ENCODE results near the gene TMEM253.

The TMEM253 gene

DNA sequence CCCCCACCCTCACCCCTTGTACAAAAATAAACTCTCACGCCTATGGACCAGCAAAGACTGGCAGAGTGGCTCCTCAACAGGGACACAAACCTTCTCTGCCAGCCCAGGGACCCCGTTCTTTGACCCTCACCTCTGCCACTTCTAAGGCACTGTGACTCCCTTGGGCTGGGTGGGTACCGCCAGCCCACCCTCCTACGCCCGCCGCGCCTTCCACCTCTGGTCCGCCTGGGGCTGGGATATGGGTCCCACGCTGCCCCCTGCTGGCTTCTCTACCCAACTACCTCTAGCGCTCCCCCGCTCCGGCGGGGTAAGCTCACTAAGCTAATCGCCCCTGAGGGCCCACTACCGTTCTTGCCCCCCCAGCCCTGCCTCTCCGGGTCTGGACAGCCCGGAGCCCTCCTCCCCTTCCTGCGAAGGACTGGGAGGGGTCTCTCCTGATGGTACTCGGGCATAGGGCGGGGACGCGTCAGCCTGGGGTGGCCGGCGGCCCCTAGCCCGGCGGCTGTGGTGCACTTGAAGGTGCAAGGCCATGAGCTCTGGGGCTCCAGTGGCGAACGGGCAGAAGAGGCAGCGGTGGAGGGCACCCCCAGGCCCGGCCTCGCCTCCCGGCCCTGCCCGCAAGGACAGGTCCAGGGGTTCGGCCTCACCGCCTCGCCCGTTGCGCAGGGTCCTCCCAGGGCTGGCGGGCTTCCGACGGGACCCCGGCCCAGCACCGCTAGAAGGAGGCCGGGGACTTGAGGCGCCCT lies 10.5 kb upstream of the TMEM253 start:
- no peak overlapping the region for H3K4me3 ChIP-seq (ENCODE audit: low read length)
- DNase-seq (ENCODE audit: low read depth): no peak
- TF ChIP-seq, protein P1, sequence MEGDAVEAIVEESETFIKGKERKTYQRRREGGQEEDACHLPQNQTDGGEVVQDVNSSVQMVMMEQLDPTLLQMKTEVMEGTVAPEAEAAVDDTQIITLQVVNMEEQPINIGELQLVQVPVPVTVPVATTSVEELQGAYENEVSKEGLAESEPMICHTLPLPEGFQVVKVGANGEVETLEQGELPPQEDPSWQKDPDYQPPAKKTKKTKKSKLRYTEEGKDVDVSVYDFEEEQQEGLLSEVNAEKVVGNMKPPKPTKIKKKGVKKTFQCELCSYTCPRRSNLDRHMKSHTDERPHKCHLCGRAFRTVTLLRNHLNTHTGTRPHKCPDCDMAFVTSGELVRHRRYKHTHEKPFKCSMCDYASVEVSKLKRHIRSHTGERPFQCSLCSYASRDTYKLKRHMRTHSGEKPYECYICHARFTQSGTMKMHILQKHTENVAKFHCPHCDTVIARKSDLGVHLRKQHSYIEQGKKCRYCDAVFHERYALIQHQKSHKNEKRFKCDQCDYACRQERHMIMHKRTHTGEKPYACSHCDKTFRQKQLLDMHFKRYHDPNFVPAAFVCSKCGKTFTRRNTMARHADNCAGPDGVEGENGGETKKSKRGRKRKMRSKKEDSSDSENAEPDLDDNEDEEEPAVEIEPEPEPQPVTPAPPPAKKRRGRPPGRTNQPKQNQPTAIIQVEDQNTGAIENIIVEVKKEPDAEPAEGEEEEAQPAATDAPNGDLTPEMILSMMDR (IDR thresholded peaks at IDR 0.05; ENCODE audit: insufficient read depth, low read depth, low read length, missing control alignments): peak; percentile 42

DNA sequence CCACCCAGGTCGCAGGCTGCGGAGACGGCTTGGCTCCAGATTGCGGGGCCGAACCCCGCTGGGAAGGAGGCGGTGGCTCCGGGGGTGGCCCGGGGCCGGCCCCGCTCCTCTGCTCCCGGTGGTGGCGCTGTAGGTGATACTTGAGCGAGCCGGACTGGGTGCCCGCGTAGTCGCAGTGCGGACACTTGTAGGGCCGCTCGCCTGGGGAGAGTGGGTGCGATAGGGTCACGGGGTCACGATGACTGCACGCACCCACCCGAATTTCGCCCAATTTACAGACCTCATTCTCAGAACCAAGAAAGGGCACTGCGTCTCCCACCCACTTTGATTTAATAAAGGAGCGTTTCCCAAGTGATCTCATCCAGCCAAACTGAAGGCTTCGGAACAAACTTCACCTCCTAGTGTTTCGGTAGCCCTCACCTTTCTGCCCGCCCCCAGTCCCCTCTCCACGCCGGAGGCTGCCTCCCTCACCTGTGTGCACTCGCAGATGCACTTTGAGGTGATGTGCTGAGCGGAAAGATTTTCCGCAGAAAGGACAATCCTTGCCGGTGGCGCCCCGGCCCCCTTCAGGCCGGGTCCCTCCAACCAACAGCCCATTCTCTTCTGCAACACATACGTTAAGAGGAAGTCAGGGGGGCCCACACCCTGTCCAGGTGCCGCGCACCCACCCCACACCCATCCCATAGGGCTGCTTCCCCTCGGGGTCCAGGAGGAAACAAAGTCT lies 9.8 kb upstream of the TMEM253 start:
- no peak for DNase-seq (ENCODE audit: low read depth)
- TF ChIP-seq, protein P1 (IDR thresholded peaks at IDR 0.05; ENCODE audit: insufficient read depth, low read depth, low read length, missing control alignments): no peak
- H3K4me3 ChIP-seq (ENCODE audit: low read length): no peak overlapping the region

DNA sequence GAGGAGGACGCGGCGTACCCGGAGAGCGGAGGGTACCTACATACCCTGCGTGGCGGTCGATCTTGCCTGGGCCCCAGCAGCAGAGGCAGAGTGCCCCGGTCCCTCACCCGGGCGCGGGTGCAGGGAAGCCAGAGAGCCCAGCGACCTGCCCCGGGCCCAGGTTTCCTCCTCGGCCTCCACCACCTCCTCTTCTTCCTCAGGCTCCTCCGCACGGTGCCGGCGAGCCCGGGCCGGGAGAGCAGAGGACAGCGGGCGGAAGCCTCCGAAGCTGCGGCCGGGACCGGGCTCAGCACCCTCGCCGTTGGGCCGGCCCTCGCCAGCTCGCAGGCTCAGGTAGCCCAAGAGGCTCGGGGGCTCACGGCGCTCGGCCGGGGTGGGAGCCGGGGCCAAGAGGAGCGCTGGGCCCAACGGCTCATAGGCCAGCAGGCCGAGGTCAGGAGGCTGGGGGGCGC lies 9.0 kb upstream of the TMEM253 start:
- H3K4me3 ChIP-seq (ENCODE audit: low read length): no peak overlapping the region
- TF ChIP-seq, protein P1 (IDR thresholded peaks at IDR 0.05; ENCODE audit: insufficient read depth, low read depth, low read length, missing control alignments): no peak
- no peak for DNase-seq (ENCODE audit: low read depth)

DNA sequence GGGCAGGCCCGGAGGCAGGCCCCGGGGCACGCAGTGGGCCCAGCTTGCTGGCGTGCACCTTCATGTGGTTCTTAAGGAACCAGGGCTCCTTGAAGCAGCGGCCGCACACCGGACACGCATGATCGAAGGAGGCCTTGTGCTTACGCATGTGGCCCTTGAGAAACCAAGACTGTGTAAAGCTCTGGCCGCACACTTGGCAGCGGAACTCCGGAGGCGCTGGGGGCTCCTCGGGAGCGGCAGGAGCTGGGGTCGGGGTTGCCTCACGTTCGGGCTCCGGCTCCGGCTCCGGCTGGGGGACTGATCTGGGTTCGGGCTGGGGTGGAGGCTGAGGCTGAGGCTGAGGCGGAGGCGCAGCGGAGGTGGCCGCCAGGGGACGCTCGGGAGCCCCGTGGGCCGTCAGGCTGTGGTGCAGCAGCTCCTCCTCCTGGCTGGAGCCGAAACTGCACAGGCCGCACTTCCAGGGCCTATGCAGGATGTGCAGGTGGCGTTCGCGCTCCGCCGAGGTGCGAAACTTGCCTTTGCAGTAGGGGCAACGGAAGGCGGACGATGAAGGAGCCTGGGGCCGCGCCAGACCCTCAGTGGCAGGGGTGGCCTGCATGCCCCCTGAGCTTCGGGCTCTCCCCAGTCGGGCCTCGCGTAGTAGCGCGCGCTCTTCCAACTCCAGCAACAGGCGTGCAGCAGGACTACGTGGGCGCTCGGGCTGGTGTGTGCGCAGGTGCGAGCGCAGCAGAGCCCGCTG lies 8.4 kb upstream of the TMEM253 start:
- peak; percentile 78 for DNase-seq (ENCODE audit: low read depth)
- H3K4me3 ChIP-seq (ENCODE audit: low read length): no peak overlapping the region
- TF ChIP-seq, protein P1 (IDR thresholded peaks at IDR 0.05; ENCODE audit: insufficient read depth, low read depth, low read length, missing control alignments): peak; percentile 98

DNA sequence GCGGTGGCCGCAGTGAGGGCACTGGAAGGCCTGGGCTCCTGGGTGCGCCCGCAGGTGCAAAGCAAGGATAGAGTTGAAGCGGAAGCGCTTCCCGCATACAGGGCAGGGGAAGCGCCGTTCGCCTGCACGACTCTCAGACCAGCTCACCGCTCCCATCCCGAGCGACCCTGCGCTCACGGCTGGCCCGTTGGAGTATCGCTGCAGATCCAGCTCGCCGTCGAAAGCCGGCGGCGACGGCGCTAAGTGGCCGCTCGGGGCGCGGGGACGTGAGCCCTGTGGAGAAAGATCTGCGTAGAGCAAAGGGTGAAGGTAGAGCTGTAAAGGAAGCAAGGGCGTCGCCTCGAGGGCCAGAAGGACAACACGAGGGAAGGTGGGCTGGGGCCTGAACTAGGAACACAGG lies 7.8 kb upstream of the TMEM253 start:
- DNase-seq (ENCODE audit: low read depth): no peak
- H3K4me3 ChIP-seq (ENCODE audit: low read length): no peak overlapping the region
- TF ChIP-seq, protein P1 (IDR thresholded peaks at IDR 0.05; ENCODE audit: insufficient read depth, low read depth, low read length, missing control alignments): no peak

DNA sequence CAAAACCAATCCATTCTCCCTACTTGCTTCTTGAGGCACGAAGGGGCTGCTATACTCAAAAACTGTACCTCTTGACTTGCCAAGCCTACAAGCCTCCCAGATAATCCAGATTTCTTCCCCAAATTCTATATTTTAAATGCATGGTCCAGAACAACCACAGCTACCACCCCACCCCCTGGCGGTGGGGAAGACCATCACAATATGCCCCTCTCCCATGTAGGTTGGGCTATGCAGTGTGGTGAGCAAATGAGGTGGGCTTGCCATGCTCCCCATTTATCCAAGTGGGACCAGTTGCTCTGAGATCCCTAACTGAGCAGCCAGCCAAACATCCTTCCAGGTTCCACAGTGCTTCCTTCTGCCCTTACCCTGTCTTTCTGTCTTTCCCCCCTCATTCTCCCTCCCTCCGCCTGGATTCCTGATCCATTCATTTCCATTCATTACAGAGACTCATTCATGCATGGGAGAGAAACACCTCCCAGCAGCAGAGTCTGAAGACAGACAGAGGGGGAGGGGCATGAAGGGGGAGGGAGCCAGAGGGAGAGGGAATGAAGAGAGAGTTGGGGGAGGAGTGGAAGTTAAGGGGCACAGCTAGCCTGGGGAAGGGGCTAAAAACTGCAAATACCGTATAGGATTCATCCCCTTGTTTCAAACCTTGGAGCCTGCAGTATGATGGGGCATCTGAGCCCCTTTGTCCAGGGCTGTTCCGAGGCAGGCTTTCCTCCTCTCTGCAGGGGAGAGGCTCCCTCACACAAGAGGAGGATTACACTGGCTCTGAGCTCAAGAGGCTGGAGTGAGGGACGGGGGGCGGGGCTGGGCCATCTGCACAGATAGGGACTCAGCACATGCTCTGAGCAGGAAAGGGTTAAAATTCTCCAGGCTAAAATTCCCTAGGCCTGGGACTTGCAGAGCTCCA lies 6.8 kb upstream of the TMEM253 start:
- TF ChIP-seq, protein P1 (IDR thresholded peaks at IDR 0.05; ENCODE audit: insufficient read depth, low read depth, low read length, missing control alignments): no peak
- no peak overlapping the region for H3K4me3 ChIP-seq (ENCODE audit: low read length)
- DNase-seq (ENCODE audit: low read depth): no peak
